KOPT-K1 (cell line): ENCODE results near the gene IFI16.
"Not testable (repeated sequence)": the region's sequence is repeated elsewhere in the genome, so short reads cannot be mapped to it uniquely, and the experiment has no call there.

Experiments used
- H3K27ac ChIP-seq: fragments of 200-600 bp; sonication (generic); 2 replicates; pipeline ENCODE4 v1.5.1; 2016; ENCODE audit warnings: antibody characterized with exemption, mild to moderate bottlenecking, low read depth, low read length; ENCODE audit not compliant: poor library complexity, severe bottlenecking
- H3K36me3 ChIP-seq: fragments of 200-600 bp; sonication (generic); 2 replicates; pipeline ENCODE4 v1.5.1; 2017; ENCODE audit warnings: antibody characterized with exemption, mild to moderate bottlenecking, low read length, moderate library complexity; ENCODE audit not compliant: insufficient read depth
- H3K9me3 ChIP-seq: fragments of 200-600 bp; sonication (generic); 2 replicates; pipeline ENCODE4 v1.5.1; 2017; ENCODE audit warnings: antibody characterized with exemption, low read length, mild to moderate bottlenecking; ENCODE audit not compliant: insufficient read depth, poor library complexity, severe bottlenecking

The IFI16 gene

GRCh38 chr1:158999316-159000069 lies 10.2 kb upstream of the IFI16 start:
- no peak overlapping the region for H3K27ac ChIP-seq
- H3K9me3 ChIP-seq, result peaks cover 6% of the 10 kb centered on the region
- H3K36me3 ChIP-seq, result no peaks in the 10 kb centered on the region

DNA sequence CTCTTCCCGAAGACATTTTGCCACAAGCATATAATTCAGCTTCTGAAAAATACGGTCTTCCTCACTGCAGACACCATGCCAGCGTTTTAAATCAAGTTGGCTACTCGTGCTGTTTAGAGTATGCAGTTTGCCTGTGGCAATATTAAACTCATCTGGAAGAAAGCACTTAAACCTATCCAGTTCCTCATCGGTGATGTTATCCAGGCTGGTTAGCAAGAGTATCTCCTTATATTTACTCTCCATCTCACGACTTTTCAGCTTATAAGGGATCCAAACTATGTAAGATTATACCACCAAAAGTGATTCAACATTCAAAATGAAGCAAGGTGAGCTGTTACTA lies 9.7 kb upstream of the IFI16 start:
- no peaks in the 10 kb centered on the region for H3K36me3 ChIP-seq
- no peak overlapping the region for H3K27ac ChIP-seq
- peaks cover 2% of the 10 kb centered on the region for H3K9me3 ChIP-seq

GRCh38 chr1:159000625-159001024 lies 9.1 kb upstream of the IFI16 start:
- Histone ChIP-seq H3K9me3 (no peaks in the 10 kb centered on the region), H3K36me3 (no peaks in the 10 kb centered on the region), H3K27ac (no peak overlapping the region)

- Histone ChIP-seq H3K9me3 (no peaks in the 10 kb centered on the region), H3K36me3 (no peaks in the 10 kb centered on the region), H3K27ac (no peak overlapping the region)
These were observed 4.5 kb upstream of the IFI16 start for GRCh38 chr1:159005161-159005560.

GRCh38 chr1:159005676-159006075 lies 4.0 kb upstream of the IFI16 start:
- no peaks in the 10 kb centered on the region for H3K9me3 ChIP-seq
- no peak overlapping the region for H3K27ac ChIP-seq
- no peaks in the 10 kb centered on the region for H3K36me3 ChIP-seq

GRCh38 chr1:159006210-159006807 lies 3.4 kb upstream of the IFI16 start:
- not testable (repeated sequence) for H3K27ac ChIP-seq, H3K36me3 ChIP-seq, H3K9me3 ChIP-seq

GRCh38 chr1:159007726-159008125 lies 2.0 kb upstream of the IFI16 start:
- Histone ChIP-seq H3K27ac (peak overlapping the region; percentile 97), H3K9me3 (no peaks in the 10 kb centered on the region), H3K36me3 (no peaks in the 10 kb centered on the region)

- Histone ChIP-seq H3K27ac (peak overlapping the region; percentile 97), H3K9me3 (no peaks in the 10 kb centered on the region), H3K36me3 (peaks cover 5% of the 10 kb centered on the region; the same call in 1 of the 2 replicates)
These were observed 941 bp upstream of the IFI16 start for GRCh38 chr1:159008744-159009188.

DNA sequence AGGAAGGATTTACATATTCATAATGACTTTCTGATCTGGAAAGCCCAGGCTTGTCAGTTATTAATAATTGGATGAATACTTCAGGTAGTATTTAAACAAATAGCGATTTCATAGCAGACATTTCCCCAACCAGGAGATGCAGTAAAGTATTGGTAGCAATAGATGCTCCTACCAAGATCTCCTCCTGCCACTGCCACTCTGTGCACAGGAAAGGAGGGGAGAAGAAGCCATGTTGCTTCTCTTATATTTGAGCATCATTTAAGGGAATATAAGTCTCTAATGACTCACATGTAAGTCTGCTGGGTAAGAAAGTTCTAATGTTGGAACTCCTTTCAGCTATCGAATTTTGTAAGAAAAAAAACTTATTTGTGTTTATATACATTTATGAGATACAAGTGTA lies 420 bp upstream of the IFI16 start:
- H3K27ac ChIP-seq, result peak overlapping the region; percentile 97
- no peaks in the 10 kb centered on the region for H3K9me3 ChIP-seq

DNA sequence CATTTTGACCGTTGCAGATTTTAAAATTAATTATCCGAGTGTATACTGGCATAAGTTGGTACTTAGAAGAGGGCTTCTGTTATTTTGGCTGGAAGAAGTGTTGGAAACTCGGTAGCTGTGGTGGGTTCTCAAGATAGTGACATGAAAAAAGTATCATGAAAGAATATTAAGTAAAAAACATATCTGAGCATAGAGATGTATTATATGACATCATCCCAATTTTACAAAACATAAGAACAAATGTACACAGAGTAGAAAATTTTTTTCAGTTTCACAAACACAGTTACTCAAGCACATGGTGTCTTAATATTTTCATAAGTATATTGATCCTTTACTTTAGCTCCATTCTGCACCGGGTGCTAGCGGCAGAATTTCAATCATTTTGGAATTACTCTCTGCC lies 684 bp downstream of the IFI16 start:
- H3K36me3 ChIP-seq, result peaks cover 19% of the 10 kb centered on the region
- H3K27ac ChIP-seq, result peak overlapping the region; percentile 97
- H3K9me3 ChIP-seq, result no peaks in the 10 kb centered on the region

More for the DNA sequence above, 420 bp upstream of the IFI16 start:
- peaks cover 10% of the 10 kb centered on the region for H3K36me3 ChIP-seq

GRCh38 chr1:159011001-159011400 lies 1.3 kb downstream of the IFI16 start:
- H3K9me3 ChIP-seq, result not testable (repeated sequence)
- peak overlapping the region; percentile 97 for H3K27ac ChIP-seq
- H3K36me3 ChIP-seq, result peaks cover 25% of the 10 kb centered on the region

GRCh38 chr1:159011751-159012150 lies 2.0 kb downstream of the IFI16 start:
- Histone ChIP-seq H3K27ac (peak overlapping the region; percentile 97), H3K9me3 (no peaks in the 10 kb centered on the region), H3K36me3 (peaks cover 33% of the 10 kb centered on the region)

DNA sequence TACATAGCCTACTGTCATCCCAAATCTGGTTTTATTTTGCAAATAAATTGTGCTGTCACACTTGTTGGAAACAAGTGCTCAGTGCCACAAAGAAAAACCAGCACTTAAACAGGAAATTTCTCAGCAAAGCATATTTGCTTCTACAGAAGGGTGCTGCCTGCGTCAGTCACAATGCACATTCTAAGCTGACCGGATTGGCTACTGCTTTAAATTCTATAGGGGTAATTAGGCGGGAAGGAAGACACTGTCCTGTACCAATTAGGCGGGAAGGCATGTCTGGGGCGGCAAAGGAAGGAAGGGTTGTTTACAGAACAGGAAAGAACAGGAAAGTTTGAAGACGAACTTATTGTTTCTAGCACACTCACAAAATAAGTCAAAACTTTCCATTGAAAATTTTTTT lies 2.8 kb downstream of the IFI16 start:
- H3K9me3 ChIP-seq, result no peaks in the 10 kb centered on the region
- H3K36me3 ChIP-seq, result peaks cover 40% of the 10 kb centered on the region
- peak overlapping the region; percentile 97 for H3K27ac ChIP-seq

GRCh38 chr1:159014003-159014571 lies 4.4 kb downstream of the IFI16 start:
- peak overlapping the region; percentile 97 for H3K27ac ChIP-seq
- peaks cover 55% of the 10 kb centered on the region for H3K36me3 ChIP-seq
- H3K9me3 ChIP-seq, result no peaks in the 10 kb centered on the region

DNA sequence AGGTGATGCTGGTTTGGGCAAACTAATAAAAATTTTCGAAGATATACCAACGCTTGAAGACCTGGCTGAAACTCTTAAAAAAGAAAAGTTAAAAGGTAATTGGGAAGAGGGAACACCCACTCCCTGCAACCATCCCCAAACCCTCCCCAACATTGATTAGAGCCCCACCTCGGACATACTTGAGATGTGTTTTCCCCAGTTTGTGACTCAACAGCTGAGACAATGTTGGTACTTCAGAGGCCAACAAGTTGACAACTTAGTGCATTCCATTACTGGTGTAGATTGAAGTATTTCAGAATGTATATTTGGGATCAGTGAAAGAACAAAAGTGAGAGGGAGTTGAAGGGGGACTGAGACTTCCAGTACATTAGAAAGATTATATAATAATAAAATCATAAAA lies 5.1 kb downstream of the IFI16 start:
- H3K9me3 ChIP-seq, result no peaks in the 10 kb centered on the region
- H3K27ac ChIP-seq, result peak overlapping the region; percentile 97
- peaks cover 63% of the 10 kb centered on the region for H3K36me3 ChIP-seq
